Stimulated activated CD8-positive, alpha-beta memory T cell treated with anti-CD3 and anti-CD28 coated beads, Interleukin-12 subunit alpha, Interleukin-12 subunit beta, amount 100 ng/mL, for 24 hours (primary cell): Measurements from ENCODE around the gene TRIM44.
"Not testable (repeated sequence)": the region's sequence is repeated elsewhere in the genome, so short reads cannot be mapped to it uniquely, and the experiment has no call there.

Experiments used
- DNase-seq: peaks from one replicate; pipeline ENCODE4 v3.0.0-alpha.2; 2020; ENCODE audit errors: extremely low read depth

The TRIM44 gene

GRCh38 chr11:35751664-35752061, 89.1 kb downstream of the TRIM44 start:
- no peak for DNase-seq

GRCh38 chr11:35752115-35752514, 89.5 kb downstream of the TRIM44 start:
- DNase-seq: no peak

- DNase-seq: not testable (repeated sequence)
These were observed 91.0 kb downstream of the TRIM44 start for GRCh38 chr11:35753573-35753972.

- DNase-seq: not testable (repeated sequence)
These were observed 97.4 kb downstream of the TRIM44 start for GRCh38 chr11:35759951-35760350.

- DNase-seq: no peak
These were observed 99.3 kb downstream of the TRIM44 start for GRCh38 chr11:35761899-35762298.

GRCh38 chr11:35763301-35763700, 100.7 kb downstream of the TRIM44 start:
- DNase-seq: no peak

- DNase-seq: no peak
These were observed 101.2 kb downstream of the TRIM44 start for GRCh38 chr11:35763765-35764164.

- DNase-seq: no peak
These were observed 101.8 kb downstream of the TRIM44 start for GRCh38 chr11:35764417-35764816.

- no peak for DNase-seq
These were observed 102.6 kb downstream of the TRIM44 start for GRCh38 chr11:35765211-35765610.

GRCh38 chr11:35766651-35767050, 104.1 kb downstream of the TRIM44 start:
- no peak for DNase-seq

GRCh38 chr11:35770425-35770824, 107.8 kb downstream of the TRIM44 start:
- DNase-seq: not testable (repeated sequence)

GRCh38 chr11:35771722-35772121, 109.1 kb downstream of the TRIM44 start:
- no peak for DNase-seq

GRCh38 chr11:35777241-35777640, 114.7 kb downstream of the TRIM44 start:
- DNase-seq: not testable (repeated sequence)

- DNase-seq: not testable (repeated sequence)
These were observed 116.4 kb downstream of the TRIM44 start for GRCh38 chr11:35778943-35779342.

- DNase-seq: no peak
These were observed 116.8 kb downstream of the TRIM44 start for GRCh38 chr11:35779409-35779808.

GRCh38 chr11:35780951-35781860, 118.6 kb downstream of the TRIM44 start:
- no peak for DNase-seq

- DNase-seq: no peak
These were observed 119.4 kb downstream of the TRIM44 start for GRCh38 chr11:35781861-35782470.

- DNase-seq: no peak
These were observed 121.2 kb downstream of the TRIM44 start for GRCh38 chr11:35783809-35784208.

- no peak for DNase-seq
These were observed 122.1 kb downstream of the TRIM44 start for GRCh38 chr11:35784699-35785098.

- no peak for DNase-seq
These were observed 123.0 kb downstream of the TRIM44 start for GRCh38 chr11:35785287-35786167.

GRCh38 chr11:35786188-35786587, 123.6 kb downstream of the TRIM44 start:
- no peak for DNase-seq

GRCh38 chr11:35787013-35787504, 124.5 kb downstream of the TRIM44 start:
- no peak for DNase-seq
